Natural killer cell treated with Interleukin-12 subunit alpha and Interleukin-12 subunit beta and Interleukin-15 and Interleukin-18, amount 100 ng/mL, for 72 hours (primary cell): Measurements from ENCODE around the gene NBEA. TPM values are rescaled to one million over a fixed set of nuclear protein-coding genes. Genes with fewer than 3 reads are reported as not detected.

ENCODE experiments used
- ATAC-seq, 2 donors: fragments of 150-1000 bp; cut with Tn5 transposase in 1 of 2; sonication (Bioruptor Pico), chemical (Tn5 transposase) in 1 of 2; 2 replicates each; pipeline ENCODE4 v1.10.0; 2021
- DNase-seq: peaks from one replicate; pipeline ENCODE4 v3.0.0; 2022; ENCODE audit warnings: low spot score
- H3K27ac Mint-ChIP-seq, 2 donors: 1 replicate in 1 of 2; 2 replicates in 1 of 2; pipeline ENCODE4 v1.8.0; 2022; ENCODE audit warnings: mixed read lengths in 2 of 2, mild to moderate bottlenecking in 1 of 2, moderate library complexity in 1 of 2
- H3K27me3 Mint-ChIP-seq, 2 donors: 1 replicate in 1 of 2; 2 replicates in 1 of 2; pipeline ENCODE4 v1.8.0; 2022; ENCODE audit warnings: mixed read lengths in 2 of 2
- H3K36me3 Mint-ChIP-seq: one replicate; pipeline ENCODE4 v1.8.0; 2022; ENCODE audit warnings: mixed read lengths
- H3K4me1 Mint-ChIP-seq, 2 donors: 1 replicate in 1 of 2; 2 replicates in 1 of 2; pipeline ENCODE4 v1.8.0; 2022; ENCODE audit warnings: low read depth in 2 of 2, mixed read lengths in 2 of 2, mild to moderate bottlenecking in 1 of 2
- H3K4me3 Mint-ChIP-seq: one replicate; pipeline ENCODE4 v1.8.0; 2022; ENCODE audit warnings: mixed read lengths
- H3K9me3 Mint-ChIP-seq: 2 replicates; pipeline ENCODE4 v1.8.0; 2022; ENCODE audit warnings: mixed read lengths
- total RNA-seq, 2 donors: library from RNA; stranded (reverse); gene quantifications; one replicate each; pipeline ENCODE4 v1.2.3, GENCODE V29; 2022

The NBEA gene
- total RNA-seq, 2 donors from 2014 or later: 0.08 to 0.12 TPM

- Mint-ChIP-seq H3K36me3 (no peaks in the 10 kb centered on the region), H3K4me3 (no peak overlapping the region), H3K27me3 (peaks cover 0 to 9% of the 10 kb centered on the region in 2 donors), H3K4me1 (peaks cover 0 to 4% of the 10 kb centered on the region in 2 donors), H3K27ac (no peak overlapping the region), H3K9me3 (no peaks in the 10 kb centered on the region)
- DNase-seq (no peak), ATAC-seq (no peak)
Measured at GRCh38 chr13:35512271-35512920, 570.3 kb downstream of the NBEA start.

- DNase-seq (no peak), ATAC-seq (no peak)
- no peak overlapping the region for H3K27ac Mint-ChIP-seq
- H3K27me3 Mint-ChIP-seq: peaks cover 0 to 9% of the 10 kb centered on the region in 2 donors
- peaks cover 0 to 4% of the 10 kb centered on the region in 2 donors for H3K4me1 Mint-ChIP-seq
- no peaks in the 10 kb centered on the region for H3K36me3 Mint-ChIP-seq
- no peaks in the 10 kb centered on the region for H3K9me3 Mint-ChIP-seq
- H3K4me3 Mint-ChIP-seq: no peak overlapping the region
Measured at GRCh38 chr13:35514061-35514477, 572.0 kb downstream of the NBEA start.

- H3K36me3 Mint-ChIP-seq: no peaks in the 10 kb centered on the region
Measured at GRCh38 chr13:35514801-35515502, 572.9 kb downstream of the NBEA start.

GRCh38 chr13:35518337-35518946 lies 576.4 kb downstream of the NBEA start:
- Mint-ChIP-seq H3K4me3 (no peak overlapping the region), H3K9me3 (no peaks in the 10 kb centered on the region), H3K27me3 (peaks cover 0 to 17% of the 10 kb centered on the region in 2 donors), H3K4me1 (no peaks in the 10 kb centered on the region), H3K36me3 (peaks cover 4% of the 10 kb centered on the region), H3K27ac (no peak overlapping the region)
- no peak for DNase-seq
- no peak for ATAC-seq

More at GRCh38 chr13:35514801-35515502, 572.9 kb downstream of the NBEA start:
- peaks cover 0 to 12% of the 10 kb centered on the region in 2 donors for H3K27me3 Mint-ChIP-seq
- no peaks in the 10 kb centered on the region for H3K9me3 Mint-ChIP-seq
- no peak overlapping the region for H3K4me3 Mint-ChIP-seq
- DNase-seq (no peak), ATAC-seq (no peak)
- H3K27ac Mint-ChIP-seq: no peak overlapping the region
- peaks cover 0 to 4% of the 10 kb centered on the region in 2 donors for H3K4me1 Mint-ChIP-seq

- ATAC-seq: no peak
- Mint-ChIP-seq H3K36me3 (peaks cover 4% of the 10 kb centered on the region), H3K27me3 (peaks cover 0 to 7% of the 10 kb centered on the region in 2 donors), H3K9me3 (no peaks in the 10 kb centered on the region), H3K4me3 (no peak overlapping the region), H3K4me1 (no peaks in the 10 kb centered on the region), H3K27ac (no peak overlapping the region)
- DNase-seq: no peak
Measured at GRCh38 chr13:35524171-35524570, 582.1 kb downstream of the NBEA start.

DNA sequence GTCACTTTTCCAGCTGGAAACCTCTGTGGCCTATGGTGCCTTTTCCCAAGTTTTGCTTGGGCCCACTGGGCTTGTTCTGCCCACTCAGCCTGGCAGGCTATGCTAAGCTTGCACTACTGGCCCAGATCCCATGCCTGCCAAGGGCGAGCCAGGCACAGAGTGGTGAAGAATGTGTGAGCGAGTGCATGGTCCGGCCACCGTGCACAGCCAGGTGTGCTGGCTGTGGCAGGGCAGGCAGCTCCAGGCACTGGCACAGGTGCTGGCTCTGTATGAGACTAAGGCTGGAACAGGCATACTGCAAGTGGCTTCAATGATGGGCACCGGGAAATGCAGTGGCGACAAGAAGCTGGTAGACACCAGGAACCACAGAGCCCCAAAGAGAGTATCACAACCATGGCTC lies 584.5 kb downstream of the NBEA start:
- peak in 1 of 2 donors; percentile 28 for ATAC-seq
- Mint-ChIP-seq H3K9me3 (no peaks in the 10 kb centered on the region), H3K36me3 (peaks cover 3% of the 10 kb centered on the region), H3K4me3 (no peak overlapping the region), H3K27me3 (peaks cover 0 to 3% of the 10 kb centered on the region in 2 donors), H3K27ac (no peak overlapping the region), H3K4me1 (peaks cover 0 to 3% of the 10 kb centered on the region in 2 donors)
- DNase-seq: no peak

DNA sequence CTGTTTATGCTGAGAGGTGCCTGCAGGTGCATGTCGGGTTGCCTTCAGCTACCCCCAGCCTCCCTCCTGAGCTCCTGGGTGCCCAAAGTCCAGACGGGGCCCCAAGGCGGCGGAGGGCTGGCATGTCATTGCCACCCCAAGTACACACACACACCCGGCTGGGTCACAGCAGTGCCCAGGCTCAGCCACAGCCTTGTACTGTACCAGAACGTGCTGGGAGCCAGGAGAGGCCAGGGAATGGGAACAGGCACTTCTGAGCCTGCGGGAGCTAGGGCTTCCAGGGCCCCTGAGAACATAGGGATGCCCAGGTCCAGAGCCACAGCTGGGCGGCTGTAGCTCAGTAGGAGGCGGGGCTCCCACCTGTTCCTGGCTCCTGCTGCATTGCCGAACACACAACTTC lies 585.4 kb downstream of the NBEA start:
- peaks cover 0 to 3% of the 10 kb centered on the region in 2 donors for H3K4me1 Mint-ChIP-seq
- no peak overlapping the region for H3K27ac Mint-ChIP-seq
- DNase-seq (no peak), ATAC-seq (no peak)
- no peak overlapping the region for H3K4me3 Mint-ChIP-seq
- no peaks in the 10 kb centered on the region for H3K27me3 Mint-ChIP-seq
- H3K36me3 Mint-ChIP-seq: no peaks in the 10 kb centered on the region
- H3K9me3 Mint-ChIP-seq: no peaks in the 10 kb centered on the region

DNA sequence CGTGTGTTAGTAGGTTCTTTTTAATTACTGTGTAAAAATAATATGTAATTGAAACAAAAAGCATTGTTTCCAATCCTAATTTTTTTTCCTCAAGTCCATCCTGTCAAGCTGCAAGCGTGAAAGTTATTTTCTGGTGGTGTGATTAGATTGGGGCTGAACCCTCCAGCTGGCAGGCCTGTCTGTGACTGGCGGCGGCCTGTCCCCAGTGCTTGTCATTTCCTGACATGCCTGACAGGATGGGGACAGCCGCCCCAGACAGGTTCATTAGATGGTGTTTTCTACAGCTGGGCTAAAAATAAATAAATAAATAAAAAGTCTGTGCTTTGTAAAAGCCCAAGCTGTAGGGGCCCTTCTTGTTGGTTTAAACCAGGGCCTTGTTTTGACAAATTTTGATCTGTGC lies 588.1 kb downstream of the NBEA start:
- no peaks in the 10 kb centered on the region for H3K9me3 Mint-ChIP-seq
- H3K27me3 Mint-ChIP-seq: peaks cover 0 to 6% of the 10 kb centered on the region in 2 donors
- DNase-seq (no peak), ATAC-seq (peak in 1 of 2 donors; percentile 61)
- no peaks in the 10 kb centered on the region for H3K36me3 Mint-ChIP-seq
- H3K4me3 Mint-ChIP-seq: no peak overlapping the region
- peaks cover 0 to 3% of the 10 kb centered on the region in 2 donors for H3K4me1 Mint-ChIP-seq
- H3K27ac Mint-ChIP-seq: peak overlapping the region in 1 of 2 donors; percentile 64

GRCh38 chr13:35530581-35530980 lies 588.5 kb downstream of the NBEA start:
- Mint-ChIP-seq H3K27ac (peak overlapping the region in 1 of 2 donors; percentile 64), H3K4me1 (peaks cover 0 to 3% of the 10 kb centered on the region in 2 donors), H3K27me3 (peaks cover 0 to 8% of the 10 kb centered on the region in 2 donors), H3K36me3 (no peaks in the 10 kb centered on the region), H3K4me3 (no peak overlapping the region), H3K9me3 (no peaks in the 10 kb centered on the region)
- no peak for ATAC-seq
- DNase-seq: no peak

GRCh38 chr13:35531526-35531925 lies 589.5 kb downstream of the NBEA start:
- peaks cover 0 to 8% of the 10 kb centered on the region in 2 donors for H3K27me3 Mint-ChIP-seq
- H3K27ac Mint-ChIP-seq: no peak overlapping the region
- no peak overlapping the region for H3K4me3 Mint-ChIP-seq
- no peaks in the 10 kb centered on the region for H3K9me3 Mint-ChIP-seq
- H3K4me1 Mint-ChIP-seq: peaks cover 0 to 3% of the 10 kb centered on the region in 2 donors
- H3K36me3 Mint-ChIP-seq: no peaks in the 10 kb centered on the region
- no peak for DNase-seq
- no peak for ATAC-seq

GRCh38 chr13:35534343-35534742 lies 592.3 kb downstream of the NBEA start:
- Mint-ChIP-seq H3K4me3 (no peak overlapping the region), H3K27me3 (peaks cover 0 to 8% of the 10 kb centered on the region in 2 donors), H3K9me3 (no peaks in the 10 kb centered on the region), H3K4me1 (peaks cover 0 to 3% of the 10 kb centered on the region in 2 donors), H3K36me3 (no peaks in the 10 kb centered on the region), H3K27ac (no peak overlapping the region)
- ATAC-seq (no peak), DNase-seq (no peak)

- no peaks in the 10 kb centered on the region for H3K9me3 Mint-ChIP-seq
- no peaks in the 10 kb centered on the region for H3K27me3 Mint-ChIP-seq
- no peaks in the 10 kb centered on the region for H3K36me3 Mint-ChIP-seq
- no peak overlapping the region for H3K27ac Mint-ChIP-seq
- ATAC-seq: no peak
- peaks cover 0 to 5% of the 10 kb centered on the region in 2 donors for H3K4me1 Mint-ChIP-seq
- H3K4me3 Mint-ChIP-seq: no peak overlapping the region
- DNase-seq: no peak
Measured at GRCh38 chr13:35548790-35549189, 606.7 kb downstream of the NBEA start.

DNA sequence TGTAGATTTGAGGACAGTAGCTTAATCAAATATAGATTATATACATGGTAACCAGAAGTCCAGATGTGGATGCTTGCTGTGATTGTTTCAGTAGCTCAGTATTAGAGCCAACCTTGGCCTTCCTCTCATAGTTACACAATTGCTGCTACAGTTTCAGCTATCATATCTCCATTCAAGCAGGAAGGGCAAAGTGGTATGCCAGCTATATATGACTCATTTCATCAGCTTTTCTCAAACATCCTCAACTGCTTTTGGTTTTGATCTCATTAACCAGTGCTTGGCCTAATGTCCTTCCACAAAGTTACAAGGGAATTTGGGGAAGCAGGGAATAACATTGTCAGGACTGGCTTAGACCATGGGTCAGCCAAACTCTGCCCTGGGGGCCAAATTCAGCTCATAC lies 607.4 kb downstream of the NBEA start:
- no peaks in the 10 kb centered on the region for H3K27me3 Mint-ChIP-seq
- H3K4me3 Mint-ChIP-seq: no peak overlapping the region
- peaks cover 0 to 5% of the 10 kb centered on the region in 2 donors for H3K4me1 Mint-ChIP-seq
- ATAC-seq (peak; percentile 69 to 87), DNase-seq (no peak)
- no peaks in the 10 kb centered on the region for H3K36me3 Mint-ChIP-seq
- no peaks in the 10 kb centered on the region for H3K9me3 Mint-ChIP-seq
- peak overlapping the region in 1 of 2 donors; percentile 54 for H3K27ac Mint-ChIP-seq
